Measurements from ENCODE around the gene KCNT1. TPM values are rescaled to one million over a fixed set of nuclear protein-coding genes. Genes with fewer than 3 reads are reported as not detected.

KCNT1 gene
- total RNA-seq, 1 donor from 2014 or later: not detected

DNA sequence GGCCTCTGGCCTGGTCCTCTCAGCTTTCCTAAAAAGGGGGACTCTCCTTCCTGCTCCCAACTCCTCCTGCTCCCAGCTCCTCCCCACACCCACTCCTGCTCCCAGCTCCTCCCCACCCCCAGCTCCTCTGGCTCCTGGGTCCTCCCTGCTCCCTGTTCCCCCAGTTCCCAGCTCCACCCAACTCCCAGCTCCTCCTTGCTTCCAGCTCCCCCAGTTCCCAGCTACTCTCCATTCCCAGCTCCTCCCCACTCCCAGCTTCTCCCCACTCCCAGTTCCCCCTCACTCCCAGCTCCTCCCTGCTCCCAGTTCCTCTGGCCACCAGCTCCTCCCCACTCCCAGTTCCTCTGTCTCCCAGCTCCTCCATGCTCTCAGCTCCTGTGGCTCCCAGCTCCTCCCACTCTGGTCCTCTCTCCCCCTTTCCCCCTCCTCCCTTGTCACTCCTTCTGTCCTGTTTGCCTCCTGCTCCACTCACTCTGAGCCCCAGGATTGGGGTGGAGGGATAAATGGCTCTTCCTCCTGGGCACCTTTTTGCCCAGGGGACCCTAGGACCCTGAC, 75.7 kb downstream of the KCNT1 start:
- no peak for DNase-seq (ENCODE audit: extremely low read depth, low read depth, low spot score)

DNA sequence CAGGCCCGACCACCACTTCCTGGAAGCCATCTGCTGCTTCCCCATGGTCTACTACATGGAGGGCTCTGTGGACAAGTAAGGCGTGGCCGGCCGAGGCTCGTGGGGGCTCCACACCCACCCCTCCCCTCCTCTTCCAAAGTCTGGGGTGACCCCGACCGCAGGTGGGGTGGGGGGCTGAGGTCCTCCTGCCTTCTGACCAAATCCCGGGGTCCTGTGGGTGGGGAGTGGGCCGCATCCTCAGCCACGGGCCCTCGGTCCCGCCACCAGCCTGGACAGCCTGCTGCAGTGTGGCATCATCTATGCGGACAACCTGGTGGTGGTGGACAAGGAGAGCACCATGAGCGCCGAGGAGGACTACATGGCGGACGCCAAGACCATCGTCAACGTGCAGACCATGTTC, 76.4 kb downstream of the KCNT1 start:
- no peak for DNase-seq (ENCODE audit: extremely low read depth, low read depth, low spot score)

DNA sequence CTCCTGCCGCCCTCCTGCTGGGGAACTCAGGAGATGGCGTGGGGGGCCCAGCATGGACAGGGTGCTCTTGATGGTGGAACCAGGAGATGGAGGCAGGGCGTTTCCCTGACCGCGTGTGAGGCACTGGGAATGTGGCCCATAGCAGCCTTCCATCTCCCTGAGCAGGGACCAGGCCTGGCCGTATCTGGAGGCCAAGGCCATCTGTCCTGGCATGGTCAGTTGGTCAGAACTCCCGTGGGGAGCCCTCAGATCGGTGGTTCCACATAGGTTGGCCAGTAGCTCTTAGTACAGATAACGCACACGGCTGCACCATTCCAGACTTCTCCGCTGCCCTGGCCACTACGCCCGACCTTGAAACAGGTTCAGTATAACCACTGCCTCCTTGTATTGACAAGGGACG, 77.6 kb downstream of the KCNT1 start:
- no peak for DNase-seq (ENCODE audit: extremely low read depth, low read depth, low spot score)

DNA sequence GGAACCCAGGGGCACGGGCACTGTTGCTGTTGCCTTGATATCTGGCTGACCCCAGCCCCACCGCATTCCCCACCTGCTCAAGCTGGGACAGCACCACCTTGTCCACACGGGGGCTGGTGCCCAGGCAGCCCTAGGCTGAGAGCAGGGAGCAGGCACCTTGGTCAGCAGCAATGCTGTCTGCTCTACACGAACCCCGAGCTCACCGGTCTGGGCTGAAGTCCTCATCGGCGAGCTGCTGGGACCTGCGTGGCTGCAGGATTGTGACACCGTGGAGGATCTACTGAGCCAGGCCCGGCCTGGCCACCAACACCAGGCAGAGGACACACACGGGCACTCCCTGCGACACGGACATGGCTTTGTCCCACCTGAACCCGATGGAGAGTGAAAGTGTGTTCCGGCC, 78.1 kb downstream of the KCNT1 start:
- DNase-seq (ENCODE audit: extremely low read depth, low read depth, low spot score): no peak

DNA sequence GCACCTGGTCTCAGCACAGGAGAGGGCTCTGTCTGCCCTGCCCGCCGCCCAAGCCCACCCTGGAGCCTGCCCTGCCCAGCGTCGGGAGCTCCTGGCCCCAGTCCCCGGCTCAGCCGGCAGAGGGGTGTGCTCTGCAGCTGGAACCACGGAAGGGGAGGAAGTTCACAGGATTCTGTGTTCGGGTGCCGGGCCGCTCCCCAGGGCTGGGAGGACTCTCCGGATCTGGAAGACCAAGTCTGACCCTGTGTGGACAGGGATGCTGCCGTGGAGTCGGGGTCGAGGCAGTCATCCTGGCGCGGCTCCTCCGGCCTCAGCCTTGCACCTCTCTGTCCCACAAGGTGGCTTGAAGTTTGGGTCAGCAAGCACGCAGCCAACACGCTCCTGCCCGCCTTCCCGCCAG, 78.6 kb downstream of the KCNT1 start:
- no peak for DNase-seq (ENCODE audit: extremely low read depth, low read depth, low spot score)

DNA sequence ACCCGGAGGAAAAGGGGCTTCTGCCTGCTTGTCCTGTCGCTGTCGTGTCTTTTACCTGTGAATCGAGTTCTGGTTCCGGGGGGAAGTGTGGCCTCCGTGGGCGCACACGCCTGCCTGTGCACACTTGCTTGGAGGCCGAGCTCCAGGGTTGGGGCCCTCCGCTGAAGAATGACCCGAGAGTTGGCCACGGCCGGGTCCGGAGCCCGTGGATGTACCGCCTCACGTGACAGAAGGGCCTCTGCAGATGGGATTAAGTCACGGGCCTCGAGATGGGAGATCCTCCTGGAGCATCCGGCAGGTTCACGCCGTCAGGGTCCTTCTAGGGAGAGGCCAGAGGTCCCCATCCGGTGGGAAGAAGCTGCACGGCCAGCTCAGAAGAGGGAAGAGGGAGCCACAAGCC, 81.0 kb downstream of the KCNT1 start:
- no peak for DNase-seq (ENCODE audit: extremely low read depth, low read depth, low spot score)

DNA sequence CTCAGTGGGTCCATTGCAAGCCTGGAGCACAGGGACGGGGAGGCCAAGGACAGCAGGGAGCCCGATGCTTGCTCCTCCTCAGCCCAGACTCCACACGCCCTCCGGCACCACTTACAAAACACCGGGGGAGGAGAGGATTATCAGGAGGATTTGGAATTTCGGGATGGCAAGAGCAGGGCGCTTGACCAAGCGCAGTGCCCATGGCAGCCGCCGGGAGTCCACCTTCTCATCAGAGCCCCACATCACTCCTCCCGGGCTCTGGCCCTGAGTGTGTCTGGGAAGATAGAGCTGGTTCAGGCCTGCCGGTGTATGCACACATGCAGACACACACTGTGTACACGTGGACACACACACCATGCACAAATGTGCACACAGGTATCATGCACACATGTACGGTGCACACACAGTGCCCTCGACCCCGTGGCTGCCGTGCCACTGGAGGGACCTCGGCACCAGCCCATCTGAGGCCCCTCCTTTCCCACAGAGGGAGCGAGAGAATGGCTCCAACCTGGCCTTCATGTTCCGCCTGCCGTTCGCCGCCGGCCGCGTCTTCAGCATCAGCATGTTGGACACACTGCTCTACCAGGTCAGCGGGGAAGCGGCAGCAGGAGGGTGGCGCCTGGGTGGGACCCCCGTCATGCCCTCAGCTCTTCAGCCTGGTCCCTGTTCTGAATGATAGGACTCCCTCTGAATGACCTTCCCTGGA, 81.7 kb downstream of the KCNT1 start:
- DNase-seq (ENCODE audit: extremely low read depth, low read depth, low spot score): no peak

DNA sequence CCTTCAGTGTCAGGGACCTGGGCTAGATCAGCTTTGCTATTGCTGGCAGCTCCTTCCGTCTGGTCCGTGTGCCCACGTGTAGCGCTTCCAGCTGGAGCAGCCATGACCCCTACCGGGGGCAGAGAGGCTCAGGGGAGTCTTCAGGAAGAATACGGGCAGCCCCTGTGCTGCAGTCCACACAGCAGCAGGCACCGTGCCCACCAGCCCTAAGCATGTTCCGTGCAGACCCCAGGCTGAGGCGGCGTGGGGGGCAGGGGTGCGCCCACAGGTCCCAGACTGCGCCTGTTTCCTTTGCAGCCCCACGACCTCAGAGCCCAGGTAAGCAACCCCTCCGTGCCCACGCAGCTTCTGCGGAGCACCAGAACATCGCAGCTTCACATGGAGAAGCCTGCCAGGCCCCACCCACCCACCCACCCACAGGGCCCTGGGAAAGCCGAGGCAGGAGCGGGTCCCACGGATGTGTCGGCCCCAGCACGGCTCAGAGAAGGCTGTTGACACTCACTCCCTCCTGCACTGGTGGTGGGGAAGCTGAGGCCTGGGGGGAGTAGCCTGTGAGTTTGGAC, 83.1 kb downstream of the KCNT1 start:
- DNase-seq (ENCODE audit: extremely low read depth, low read depth, low spot score): no peak

DNA sequence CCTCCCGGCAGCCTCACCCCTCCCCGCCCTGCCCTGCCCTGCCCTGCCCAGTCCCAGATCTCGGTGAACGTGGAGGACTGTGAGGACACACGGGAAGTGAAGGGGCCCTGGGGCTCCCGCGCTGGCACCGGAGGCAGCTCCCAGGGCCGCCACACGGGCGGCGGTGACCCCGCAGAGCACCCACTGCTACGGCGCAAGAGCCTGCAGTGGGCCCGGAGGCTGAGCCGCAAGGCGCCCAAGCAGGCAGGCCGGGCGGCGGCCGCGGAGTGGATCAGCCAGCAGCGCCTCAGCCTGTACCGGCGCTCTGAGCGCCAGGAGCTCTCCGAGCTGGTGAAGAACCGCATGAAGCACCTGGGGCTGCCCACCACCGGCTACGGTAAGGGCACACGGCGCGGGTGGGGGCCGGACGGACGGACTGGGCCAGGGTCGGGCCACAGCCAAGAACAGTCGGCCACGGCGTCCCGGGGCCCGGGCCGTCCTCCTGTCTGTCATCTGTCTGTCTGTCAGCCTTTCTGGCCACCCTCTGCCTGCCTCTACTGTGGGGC, 84.2 kb downstream of the KCNT1 start:
- DNase-seq (ENCODE audit: extremely low read depth, low read depth, low spot score): no peak

DNA sequence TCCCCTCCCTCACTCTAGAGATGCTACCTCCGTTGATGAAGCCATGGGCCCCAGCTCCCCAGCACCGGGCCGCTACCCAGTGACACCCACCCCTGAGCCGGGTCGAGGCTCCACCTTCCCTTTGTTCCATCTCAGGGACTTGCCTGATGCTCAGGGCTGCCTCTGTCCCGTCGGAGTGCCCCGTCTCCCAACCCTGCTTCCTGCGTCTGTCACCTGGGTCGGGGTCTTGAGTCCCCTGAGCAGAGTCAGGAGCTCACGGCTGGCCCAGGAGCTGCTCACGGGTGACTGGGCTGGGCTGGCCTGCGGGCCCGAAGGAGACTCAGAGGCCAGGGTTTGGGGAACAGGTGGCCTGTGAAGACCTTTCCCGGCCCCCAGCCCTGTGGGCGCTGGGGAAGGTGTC, 85.3 kb downstream of the KCNT1 start:
- DNase-seq (ENCODE audit: extremely low read depth, low read depth, low spot score): no peak

DNA sequence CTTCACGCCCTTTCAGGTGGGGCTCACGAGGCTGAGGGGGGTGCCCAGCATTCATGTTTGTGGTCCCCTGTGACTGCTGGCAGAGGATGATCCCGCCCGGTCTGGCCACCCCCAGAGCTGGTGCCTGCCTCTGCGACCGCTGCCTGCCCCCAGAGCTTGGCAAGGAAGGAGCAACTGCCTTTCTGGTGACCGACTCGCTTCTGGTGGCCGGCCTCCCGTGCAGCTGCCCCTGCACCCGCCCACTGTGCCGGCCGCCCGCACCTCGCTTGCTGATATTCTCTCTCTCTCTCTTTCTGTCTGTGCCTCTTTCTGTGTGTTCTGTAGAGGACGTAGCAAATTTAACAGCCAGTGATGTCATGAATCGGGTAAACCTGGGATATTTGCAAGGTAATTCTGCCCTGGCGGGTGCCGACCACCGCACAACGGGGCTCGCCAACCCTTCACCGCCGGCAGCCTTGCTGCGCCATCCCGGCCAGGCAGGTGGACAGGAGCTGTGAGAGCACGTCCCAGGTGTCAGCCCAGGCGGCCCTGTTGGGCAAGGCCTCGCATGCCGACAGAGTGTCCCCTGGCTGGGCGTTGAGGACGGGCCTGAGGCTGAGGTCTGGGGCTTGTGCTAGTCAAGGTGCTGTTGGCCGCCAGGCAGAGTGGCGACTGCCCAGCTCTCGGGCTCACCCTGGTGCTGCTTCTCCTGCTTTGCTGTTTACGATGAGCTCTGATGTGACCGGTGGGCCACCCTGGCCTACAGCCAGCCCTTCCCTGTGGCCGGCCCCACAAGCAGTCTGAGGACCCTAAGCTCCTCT, 86.0 kb downstream of the KCNT1 start:
- no peak for DNase-seq (ENCODE audit: extremely low read depth, low read depth, low spot score)

DNA sequence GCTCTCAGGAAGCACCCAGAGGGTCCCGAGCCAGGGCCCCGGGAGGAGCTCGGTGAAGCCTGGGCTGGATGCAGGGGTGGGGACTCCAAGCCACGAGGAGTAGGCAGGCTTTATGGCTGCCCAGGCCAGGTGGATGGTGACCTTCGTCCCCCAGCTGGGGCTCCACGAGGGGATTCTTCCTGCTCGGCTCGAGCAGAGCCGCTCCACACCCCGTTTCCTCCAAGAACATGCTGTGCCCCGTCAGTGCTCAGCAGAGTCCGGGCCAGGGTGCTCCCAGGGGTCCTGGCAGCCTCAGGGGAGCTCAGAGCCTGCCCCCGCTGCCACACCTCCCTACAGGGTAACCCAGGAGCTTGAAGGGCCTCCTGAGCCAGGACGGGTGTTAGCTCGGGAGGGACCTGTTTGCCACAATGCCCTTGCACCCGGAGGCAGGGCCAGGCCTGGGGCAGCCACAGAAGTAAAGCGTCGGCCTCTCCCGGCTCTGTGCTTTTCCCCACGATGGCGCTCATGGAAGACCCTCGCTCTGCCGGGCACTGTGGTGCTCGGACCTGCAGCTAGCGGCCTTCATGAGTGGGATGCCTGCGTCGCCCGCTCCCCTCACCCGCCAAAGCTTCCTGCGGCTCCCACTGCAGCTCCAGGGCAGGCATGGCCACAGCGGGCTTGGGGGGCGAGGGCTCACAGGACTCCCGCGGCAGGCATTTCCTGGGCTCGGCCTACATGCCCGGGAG, 86.8 kb downstream of the KCNT1 start:
- no peak for DNase-seq (ENCODE audit: extremely low read depth, low read depth, low spot score)

DNA sequence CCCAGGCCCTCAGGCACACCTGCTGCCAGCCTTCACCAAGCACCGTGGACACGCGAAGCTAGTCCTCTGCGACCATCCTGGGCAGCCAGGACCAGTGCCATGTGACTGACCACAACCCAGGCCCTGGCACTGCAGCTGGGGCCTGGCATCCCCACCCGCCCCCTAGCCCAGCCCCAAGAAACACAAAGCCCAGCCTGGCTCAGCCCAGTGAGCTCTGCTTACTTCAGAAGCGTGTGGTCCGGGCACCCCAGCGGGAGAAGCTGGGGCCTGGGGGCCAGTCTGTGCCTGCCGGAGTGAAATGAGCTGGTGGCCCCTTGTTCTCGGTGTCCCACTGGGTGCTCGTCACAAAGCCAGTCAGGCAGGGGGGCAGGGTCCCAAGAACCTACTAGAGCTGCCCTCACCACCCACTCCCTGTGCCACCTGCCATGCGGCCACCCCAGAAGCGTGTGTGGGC, 87.9 kb downstream of the KCNT1 start:
- no peak for DNase-seq (ENCODE audit: extremely low read depth, low read depth, low spot score)

DNA sequence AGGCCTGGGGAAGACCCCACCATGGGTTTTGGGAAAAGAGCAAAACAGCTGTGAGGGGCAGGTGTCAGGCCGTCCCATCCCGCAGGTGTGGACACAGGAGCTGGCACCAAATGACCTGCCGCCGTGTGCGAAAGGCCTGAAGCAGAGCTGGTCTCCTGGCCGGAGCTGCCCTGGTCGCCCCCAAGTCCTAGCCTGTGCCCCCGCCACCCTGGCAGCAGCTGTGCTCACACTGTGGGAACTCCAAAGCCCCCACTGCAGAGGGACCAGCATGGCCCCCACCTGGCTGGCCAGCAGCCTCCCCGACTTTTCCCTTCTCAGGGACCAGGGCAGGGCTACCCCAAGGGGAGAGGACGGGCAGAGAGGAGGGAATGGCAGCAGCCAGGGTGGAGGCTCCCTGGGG, 88.4 kb downstream of the KCNT1 start:
- DNase-seq (ENCODE audit: extremely low read depth, low read depth, low spot score): no peak

DNA sequence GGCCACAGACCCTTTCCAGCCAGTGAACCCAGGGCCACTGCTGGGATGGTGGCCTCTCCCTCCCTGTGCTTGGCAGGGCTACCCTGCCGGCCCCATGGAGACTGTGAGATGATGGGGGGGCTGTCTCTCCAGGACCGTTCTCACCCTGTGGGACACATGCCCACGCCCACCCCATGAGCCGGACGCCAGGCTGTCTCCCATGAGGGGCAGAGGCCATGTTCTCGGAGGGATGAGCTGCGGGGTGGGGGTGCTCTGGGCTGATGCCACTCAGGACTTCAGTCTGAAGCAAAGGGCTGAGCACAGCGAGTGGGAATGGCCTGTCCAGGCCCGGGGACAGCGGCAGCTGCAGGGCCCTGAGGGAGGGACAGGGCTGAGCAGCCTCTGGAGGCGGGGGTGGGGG, 88.9 kb downstream of the KCNT1 start:
- no peak for DNase-seq (ENCODE audit: extremely low read depth, low read depth, low spot score)

DNA sequence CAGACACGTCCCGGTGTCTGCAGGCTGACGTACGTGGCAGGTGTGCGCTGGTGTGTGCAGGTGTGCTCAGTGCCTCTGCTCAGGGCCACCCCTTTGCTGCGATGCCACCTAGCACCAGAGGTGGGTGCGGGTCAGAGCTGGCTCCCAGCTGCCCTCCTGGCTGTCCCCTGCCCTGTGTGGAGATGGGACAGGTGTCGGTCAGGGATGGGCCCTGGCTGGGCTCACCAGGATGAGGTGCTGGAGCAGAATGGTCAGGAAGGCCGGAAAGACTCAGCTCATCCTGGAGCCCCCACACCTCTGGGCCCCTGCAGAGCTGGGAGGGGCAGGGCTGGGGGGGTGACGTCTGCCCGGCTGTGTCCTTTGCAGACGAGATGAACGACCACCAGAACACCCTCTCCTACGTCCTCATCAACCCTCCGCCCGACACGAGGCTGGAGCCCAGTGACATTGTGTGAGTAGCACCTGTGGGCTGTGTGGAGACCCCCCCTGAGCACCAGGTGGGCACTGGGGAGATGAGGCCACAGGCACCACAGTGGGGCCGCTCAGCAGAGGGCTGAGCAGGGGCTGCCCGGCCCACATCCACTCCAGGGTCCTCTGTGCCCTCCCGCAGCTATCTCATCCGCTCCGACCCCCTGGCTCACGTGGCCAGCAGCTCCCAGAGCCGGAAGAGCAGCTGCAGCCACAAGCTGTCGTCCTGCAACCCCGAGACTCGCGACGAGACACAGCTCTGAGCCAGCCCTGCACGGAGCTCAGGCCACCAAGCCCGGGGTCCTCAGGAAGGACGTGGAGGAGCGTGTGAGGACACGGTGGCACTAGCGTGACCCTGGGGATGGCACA, 89.7 kb downstream of the KCNT1 start:
- DNase-seq (ENCODE audit: extremely low read depth, low read depth, low spot score): no peak

DNA sequence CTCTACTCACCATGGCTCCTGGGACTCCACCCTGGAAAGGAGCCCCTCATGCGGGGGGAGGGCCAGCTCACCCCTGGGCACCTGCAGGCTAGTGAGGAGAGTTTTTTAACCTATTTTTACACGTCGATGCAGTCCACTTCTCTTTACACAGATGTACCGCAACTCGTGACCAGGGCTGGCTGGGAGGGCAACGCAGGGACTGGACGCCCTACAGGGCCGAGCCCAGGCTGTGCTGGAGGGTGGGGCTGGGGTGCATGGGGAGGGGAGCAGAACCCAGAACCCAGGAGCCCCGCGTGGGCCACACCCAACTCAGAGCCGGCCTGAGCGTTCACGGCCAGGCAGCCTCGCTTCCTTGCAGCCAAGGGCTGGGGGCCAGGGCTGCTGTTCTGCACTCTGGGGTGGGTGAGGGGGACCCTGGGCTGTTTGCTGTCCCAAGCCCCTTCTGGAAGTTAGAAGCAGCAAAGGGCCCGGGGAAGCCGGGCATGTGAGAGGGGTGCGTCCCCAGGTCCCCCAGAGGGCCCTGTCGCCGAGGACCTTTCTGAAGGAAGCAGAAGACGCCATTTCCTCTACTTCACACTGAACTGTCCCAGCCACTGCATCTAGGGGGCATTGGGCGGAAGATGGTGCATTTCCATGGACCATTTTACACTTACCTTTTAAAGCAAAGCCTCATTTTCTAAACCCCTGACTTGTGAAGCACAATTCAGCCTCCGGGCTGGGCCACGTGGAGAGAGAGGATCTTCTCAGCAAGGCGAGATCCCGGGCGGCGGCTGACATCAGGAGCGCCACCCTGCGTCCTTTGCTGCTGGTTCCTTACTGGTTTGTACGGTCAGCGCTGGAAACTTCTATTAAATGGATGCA, 90.5 kb downstream of the KCNT1 start:
- no peak for DNase-seq (ENCODE audit: extremely low read depth, low read depth, low spot score)

DNA sequence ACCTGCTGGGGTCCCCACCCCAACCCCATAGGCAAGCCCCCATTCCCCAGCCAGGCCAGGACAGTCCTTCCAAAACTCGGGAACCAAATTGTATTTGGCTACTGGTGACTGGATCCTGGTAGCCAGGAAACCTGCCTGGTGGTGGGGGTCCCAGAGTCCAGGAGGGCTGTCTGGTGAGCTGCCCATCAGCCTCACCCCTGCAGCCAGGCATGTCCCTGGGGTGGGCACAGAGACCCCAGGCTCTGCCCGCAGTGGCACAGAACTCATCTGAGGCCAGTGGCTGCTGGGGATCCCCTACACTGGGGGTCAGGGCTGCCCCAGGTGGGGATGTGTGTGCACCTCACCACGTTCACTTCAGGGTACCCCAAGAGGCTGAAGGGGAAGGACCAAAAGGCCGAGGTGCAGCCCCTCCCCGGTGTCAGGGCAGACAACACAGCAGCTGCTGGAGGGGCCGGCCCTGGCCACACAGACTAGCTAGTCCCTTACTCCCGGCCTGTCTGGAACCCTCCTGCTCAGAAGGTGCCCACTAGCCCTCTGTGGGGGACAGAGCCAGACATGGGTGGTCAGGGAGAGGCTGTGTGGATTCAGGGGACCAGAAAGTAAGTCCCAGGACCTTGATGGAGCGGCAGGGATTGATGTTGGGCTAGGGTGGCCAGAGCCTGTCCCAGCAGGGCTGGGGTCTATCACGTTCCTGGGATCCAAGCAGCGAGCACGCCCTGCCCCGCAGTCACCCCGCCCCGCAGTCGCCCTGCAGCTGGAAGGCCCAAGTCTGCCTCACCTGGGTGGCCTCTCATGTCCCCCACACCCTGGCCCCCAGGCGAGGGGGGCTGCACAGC, 91.5 kb downstream of the KCNT1 start:
- no peak for DNase-seq (ENCODE audit: extremely low read depth, low read depth, low spot score)

Data from glomerular endothelial cell (primary cell).